ENCODE results near the gene PLXND1.

PLXND1 gene

GRCh38 chr3:129542747-129543146 is 63.7 kb downstream of the PLXND1 start:
- H3K9me3 ChIP-seq (ENCODE audit: insufficient read depth, low read depth, low read length): no peaks in the 10 kb centered on the region
- no peaks in the 10 kb centered on the region for H3K79me2 ChIP-seq (ENCODE audit: insufficient read depth, low read length)
- H3K4me1 ChIP-seq (ENCODE audit: insufficient read depth, low read length, poor library complexity, severe bottlenecking): no peaks in the 10 kb centered on the region
- H3K27me3 ChIP-seq (ENCODE audit: insufficient read depth, low read length, poor library complexity, severe bottlenecking): no peaks in the 10 kb centered on the region
- no peaks in the 10 kb centered on the region for H4K20me1 ChIP-seq (ENCODE audit: insufficient read depth, low read length, poor library complexity, severe bottlenecking)
- H3K9ac ChIP-seq (ENCODE audit: low read depth, low read length, poor library complexity, severe bottlenecking): no peak overlapping the region
- no peaks in the 10 kb centered on the region for H3K9me2 ChIP-seq (replicated peaks; ENCODE audit: low read depth, low read length)
- no peaks in the 10 kb centered on the region for H3K36me3 ChIP-seq (ENCODE audit: insufficient read depth, low read length)
- no peak overlapping the region for H2AFZ ChIP-seq (ENCODE audit: low read length)
- TF ChIP-seq EZH2phosphoT487 (IDR thresholded peaks at IDR 0.05; ENCODE audit: borderline replicate concordance): no peak
- TF ChIP-seq, protein P1, sequence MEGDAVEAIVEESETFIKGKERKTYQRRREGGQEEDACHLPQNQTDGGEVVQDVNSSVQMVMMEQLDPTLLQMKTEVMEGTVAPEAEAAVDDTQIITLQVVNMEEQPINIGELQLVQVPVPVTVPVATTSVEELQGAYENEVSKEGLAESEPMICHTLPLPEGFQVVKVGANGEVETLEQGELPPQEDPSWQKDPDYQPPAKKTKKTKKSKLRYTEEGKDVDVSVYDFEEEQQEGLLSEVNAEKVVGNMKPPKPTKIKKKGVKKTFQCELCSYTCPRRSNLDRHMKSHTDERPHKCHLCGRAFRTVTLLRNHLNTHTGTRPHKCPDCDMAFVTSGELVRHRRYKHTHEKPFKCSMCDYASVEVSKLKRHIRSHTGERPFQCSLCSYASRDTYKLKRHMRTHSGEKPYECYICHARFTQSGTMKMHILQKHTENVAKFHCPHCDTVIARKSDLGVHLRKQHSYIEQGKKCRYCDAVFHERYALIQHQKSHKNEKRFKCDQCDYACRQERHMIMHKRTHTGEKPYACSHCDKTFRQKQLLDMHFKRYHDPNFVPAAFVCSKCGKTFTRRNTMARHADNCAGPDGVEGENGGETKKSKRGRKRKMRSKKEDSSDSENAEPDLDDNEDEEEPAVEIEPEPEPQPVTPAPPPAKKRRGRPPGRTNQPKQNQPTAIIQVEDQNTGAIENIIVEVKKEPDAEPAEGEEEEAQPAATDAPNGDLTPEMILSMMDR (conservative IDR thresholded peaks at IDR 0.05; ENCODE audit: low read length): no peak
- no peak overlapping the region for H3K4me2 ChIP-seq (ENCODE audit: low read depth, low read length, poor library complexity, severe bottlenecking)
- H3F3A ChIP-seq (ENCODE audit: low read depth): no peaks in the 10 kb centered on the region
- no peak overlapping the region for H3K4me3 ChIP-seq (ENCODE audit: low read length, poor library complexity, severe bottlenecking)

- H3K4me1 ChIP-seq (ENCODE audit: insufficient read depth, low read length, poor library complexity, severe bottlenecking): no peaks in the 10 kb centered on the region
- TF ChIP-seq, protein P1 (conservative IDR thresholded peaks at IDR 0.05; ENCODE audit: low read length): no peak
- no peak for TF ChIP-seq EZH2phosphoT487 (IDR thresholded peaks at IDR 0.05; ENCODE audit: borderline replicate concordance)
- no peaks in the 10 kb centered on the region for H3K36me3 ChIP-seq (ENCODE audit: insufficient read depth, low read length)
- H4K20me1 ChIP-seq (ENCODE audit: insufficient read depth, low read length, poor library complexity, severe bottlenecking): no peaks in the 10 kb centered on the region
- no peak overlapping the region for H3K4me3 ChIP-seq (ENCODE audit: low read length, poor library complexity, severe bottlenecking)
- H3K9me3 ChIP-seq (ENCODE audit: insufficient read depth, low read depth, low read length): no peaks in the 10 kb centered on the region
- no peaks in the 10 kb centered on the region for H3K9me2 ChIP-seq (replicated peaks; ENCODE audit: low read depth, low read length)
- H3K27me3 ChIP-seq (ENCODE audit: insufficient read depth, low read length, poor library complexity, severe bottlenecking): no peaks in the 10 kb centered on the region
- no peak overlapping the region for H3K4me2 ChIP-seq (ENCODE audit: low read depth, low read length, poor library complexity, severe bottlenecking)
- no peak overlapping the region for H3K9ac ChIP-seq (ENCODE audit: low read depth, low read length, poor library complexity, severe bottlenecking)
- H2AFZ ChIP-seq (ENCODE audit: low read length): no peak overlapping the region
- H3F3A ChIP-seq (ENCODE audit: low read depth): no peaks in the 10 kb centered on the region
- H3K79me2 ChIP-seq (ENCODE audit: insufficient read depth, low read length): no peaks in the 10 kb centered on the region
Observed at GRCh38 chr3:129540776-129541516, 65.5 kb downstream of the PLXND1 start.

DNA sequence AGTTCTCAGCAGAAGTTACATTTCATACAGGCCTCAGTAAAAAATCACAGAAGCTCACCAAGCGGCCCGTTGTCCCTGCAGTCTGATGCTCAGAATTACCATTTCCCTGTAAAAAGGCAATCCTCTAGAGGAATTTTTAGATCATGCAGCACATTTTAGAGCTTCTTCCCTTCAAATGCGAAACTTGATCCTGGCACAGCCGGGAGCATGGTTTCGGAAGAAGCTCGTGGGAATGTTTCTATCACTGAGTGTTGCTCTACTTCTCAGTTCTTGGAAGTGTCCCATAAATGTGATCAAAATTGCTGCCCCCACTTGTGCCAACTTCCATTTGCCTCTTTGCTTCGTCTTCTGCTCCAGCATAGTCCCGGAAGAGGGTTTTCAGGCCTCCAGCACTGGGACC is 67.3 kb downstream of the PLXND1 start:
- H3K4me2 ChIP-seq (ENCODE audit: low read depth, low read length, poor library complexity, severe bottlenecking): no peak overlapping the region
- TF ChIP-seq, protein P1 (conservative IDR thresholded peaks at IDR 0.05; ENCODE audit: low read length): no peak
- TF ChIP-seq EZH2phosphoT487 (IDR thresholded peaks at IDR 0.05; ENCODE audit: borderline replicate concordance): no peak

More for the DNA sequence above, 67.3 kb downstream of the PLXND1 start:
- no peaks in the 10 kb centered on the region for H3K9me2 ChIP-seq (replicated peaks; ENCODE audit: low read depth, low read length)
- no peak overlapping the region for H3K9ac ChIP-seq (ENCODE audit: low read depth, low read length, poor library complexity, severe bottlenecking)
- no peaks in the 10 kb centered on the region for H3K9me3 ChIP-seq (ENCODE audit: insufficient read depth, low read depth, low read length)
- no peaks in the 10 kb centered on the region for H3K27me3 ChIP-seq (ENCODE audit: insufficient read depth, low read length, poor library complexity, severe bottlenecking)
- no peak overlapping the region for H3K4me3 ChIP-seq (ENCODE audit: low read length, poor library complexity, severe bottlenecking)
- H3F3A ChIP-seq (ENCODE audit: low read depth): no peaks in the 10 kb centered on the region
- H3K36me3 ChIP-seq (ENCODE audit: insufficient read depth, low read length): no peaks in the 10 kb centered on the region
- H3K79me2 ChIP-seq (ENCODE audit: insufficient read depth, low read length): no peaks in the 10 kb centered on the region
- H2AFZ ChIP-seq (ENCODE audit: low read length): no peak overlapping the region
- no peaks in the 10 kb centered on the region for H4K20me1 ChIP-seq (ENCODE audit: insufficient read depth, low read length, poor library complexity, severe bottlenecking)
- no peaks in the 10 kb centered on the region for H3K4me1 ChIP-seq (ENCODE audit: insufficient read depth, low read length, poor library complexity, severe bottlenecking)
